NCI-H82 treated with DMSO at 0.1 percent for 48 hours (cell line): ENCODE results near the gene SLCO4A1.

Source experiments
- DNase-seq: peaks from one replicate; lab custom pipeline; 2025; ENCODE audit not compliant: unreplicated experiment; lab: John Stamatoyannopoulos, UW

Gene SLCO4A1

GRCh38 chr20:62696989-62697388 is 54.7 kb downstream of the SLCO4A1 start:
- no peak for DNase-seq

GRCh38 chr20:62697468-62697912 is 55.2 kb downstream of the SLCO4A1 start:
- DNase-seq = no peak

GRCh38 chr20:62698231-62698630 is 55.9 kb downstream of the SLCO4A1 start:
- DNase-seq = no peak

- DNase-seq = no peak
These were observed 57.0 kb downstream of the SLCO4A1 start for GRCh38 chr20:62699296-62699695.

- DNase-seq = no peak
These were observed 57.4 kb downstream of the SLCO4A1 start for GRCh38 chr20:62699741-62700140.

- DNase-seq = no peak
These were observed 58.1 kb downstream of the SLCO4A1 start for GRCh38 chr20:62700261-62700930.

GRCh38 chr20:62701161-62702012 is 59.1 kb downstream of the SLCO4A1 start:
- DNase-seq = no peak

- DNase-seq = no peak
These were observed 59.7 kb downstream of the SLCO4A1 start for GRCh38 chr20:62702013-62702300.

- no peak for DNase-seq
These were observed 60.9 kb downstream of the SLCO4A1 start for GRCh38 chr20:62702895-62703852.

GRCh38 chr20:62703853-62704228 is 61.5 kb downstream of the SLCO4A1 start:
- DNase-seq = no peak

- no peak for DNase-seq
These were observed 62.1 kb downstream of the SLCO4A1 start for GRCh38 chr20:62704341-62704948.

- no peak for DNase-seq
These were observed 63.3 kb downstream of the SLCO4A1 start for GRCh38 chr20:62705627-62706026.

- DNase-seq = no peak
These were observed 64.0 kb downstream of the SLCO4A1 start for GRCh38 chr20:62706344-62706743.

- no peak for DNase-seq
These were observed 64.6 kb downstream of the SLCO4A1 start for GRCh38 chr20:62706857-62707256.

- DNase-seq = no peak
These were observed 65.1 kb downstream of the SLCO4A1 start for GRCh38 chr20:62707276-62707920.

GRCh38 chr20:62707921-62708521 is 65.7 kb downstream of the SLCO4A1 start:
- DNase-seq = no peak

- no peak for DNase-seq
These were observed 66.6 kb downstream of the SLCO4A1 start, which contains the start of gene NTSR1 for GRCh38 chr20:62708591-62709536. TSS of gene NTSR1 (plus strand) at chr20:62708836. CDS start at chr20:62709208, 372 bp downstream.

GRCh38 chr20:62709537-62709905 is 67.2 kb downstream of the SLCO4A1 start:
- peak; percentile 2 for DNase-seq
